ENCODE results near the gene PODXL2.

DNA sequence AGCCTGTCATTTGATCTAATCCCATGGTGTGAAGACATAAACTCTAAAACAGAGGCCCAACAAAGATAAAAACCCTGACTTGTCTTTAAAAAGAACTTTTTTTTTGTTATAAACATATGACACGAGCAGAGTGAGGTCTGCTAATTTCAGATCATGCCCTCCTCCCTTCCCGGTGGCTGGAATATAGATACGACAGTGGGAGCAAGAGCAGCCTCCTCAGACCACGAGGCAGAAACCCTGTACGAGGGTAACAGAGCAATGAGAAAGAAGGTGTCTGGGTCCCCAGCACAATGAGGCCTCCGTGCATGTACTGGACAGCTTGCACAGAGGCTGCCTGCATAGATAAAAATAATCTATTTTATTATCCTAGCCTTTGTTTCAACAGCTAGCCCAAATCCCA, 44.3 kb upstream of the PODXL2 start:
- TF ChIP-seq, protein P1, sequence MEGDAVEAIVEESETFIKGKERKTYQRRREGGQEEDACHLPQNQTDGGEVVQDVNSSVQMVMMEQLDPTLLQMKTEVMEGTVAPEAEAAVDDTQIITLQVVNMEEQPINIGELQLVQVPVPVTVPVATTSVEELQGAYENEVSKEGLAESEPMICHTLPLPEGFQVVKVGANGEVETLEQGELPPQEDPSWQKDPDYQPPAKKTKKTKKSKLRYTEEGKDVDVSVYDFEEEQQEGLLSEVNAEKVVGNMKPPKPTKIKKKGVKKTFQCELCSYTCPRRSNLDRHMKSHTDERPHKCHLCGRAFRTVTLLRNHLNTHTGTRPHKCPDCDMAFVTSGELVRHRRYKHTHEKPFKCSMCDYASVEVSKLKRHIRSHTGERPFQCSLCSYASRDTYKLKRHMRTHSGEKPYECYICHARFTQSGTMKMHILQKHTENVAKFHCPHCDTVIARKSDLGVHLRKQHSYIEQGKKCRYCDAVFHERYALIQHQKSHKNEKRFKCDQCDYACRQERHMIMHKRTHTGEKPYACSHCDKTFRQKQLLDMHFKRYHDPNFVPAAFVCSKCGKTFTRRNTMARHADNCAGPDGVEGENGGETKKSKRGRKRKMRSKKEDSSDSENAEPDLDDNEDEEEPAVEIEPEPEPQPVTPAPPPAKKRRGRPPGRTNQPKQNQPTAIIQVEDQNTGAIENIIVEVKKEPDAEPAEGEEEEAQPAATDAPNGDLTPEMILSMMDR (IDR thresholded peaks at IDR 0.05; ENCODE audit: low read depth, low read length) = no peak
- no peak for TF ChIP-seq EZH2phosphoT487 (IDR thresholded peaks at IDR 0.05; ENCODE audit: low read depth)

Measured in OCI-LY3 (cell line).